Lower lobe of right lung (tissue), 2 donors: ENCODE measurements around the gene SREBF2. TPM values are rescaled to one million over a fixed set of nuclear protein-coding genes. Genes with fewer than 3 reads are reported as not detected.

Experiments
- ATAC-seq, 2 donors: fragments of 200-7000 bp; cut with Tn5 transposase; one replicate each; pipeline ENCODE4 v1.9.1; 2020 to 2022; ENCODE audit warnings: mild to moderate bottlenecking in 2 of 2, moderate library complexity in 2 of 2
- DNase-seq: peaks from one replicate; pipeline ENCODE4 v3.0.0-alpha.2; 2020
- H3K27ac ChIP-seq: fragments of 200-600 bp; one replicate; pipeline ENCODE4 v1.8.0; 2022
- H3K27me3 ChIP-seq: fragments of 200-600 bp; one replicate; pipeline ENCODE4 v1.8.0; 2022; ENCODE audit warnings: low read depth
- H3K36me3 ChIP-seq: fragments of 200-600 bp; one replicate; pipeline ENCODE4 v1.8.0; 2022; ENCODE audit warnings: mild to moderate bottlenecking
- H3K4me1 ChIP-seq: fragments of 200-600 bp; one replicate; pipeline ENCODE4 v1.8.0; 2022
- H3K4me3 ChIP-seq: fragments of 200-600 bp; one replicate; pipeline ENCODE4 v1.8.0; 2022; ENCODE audit warnings: mild to moderate bottlenecking
- H3K9me3 ChIP-seq: fragments of 200-600 bp; one replicate; pipeline ENCODE4 v1.8.0; 2022
- intact Hi-C: fragments of 100-400 bp; cut with DNase I; formaldehyde crosslinking; loops from one replicate; pipeline ENCODE4 v1.11.0; 2022
- total RNA-seq: library from RNA; stranded (reverse); fragmentation: NEBNext Ultra II Directional; extraction: Animal tissue kit (Norgen Biotek cat#: 25700); gene quantifications from one replicate; pipeline ENCODE4 v1.2.1, GENCODE V29; 2021
- TF ChIP-seq, protein P1 (sequence below): fragments of 200-600 bp; IDR thresholded peaks from one replicate; pipeline ENCODE4 v1.8.0; 2022; ENCODE audit warnings: antibody characterized with exemption, mild to moderate bottlenecking
- donor health status: DM: no; HTN: yes; CAD: no; lungs with severe emphysema.

The SREBF2 gene
- total RNA-seq, 1 donor from 2014 or later: 132 TPM

GRCh38 chr22:41923595-41924276 lies 90.8 kb downstream of the SREBF2 start:
- intact Hi-C loops: no loop called here
- ATAC-seq (no peak), DNase-seq (no peak)
- peaks cover 25% of the 10 kb centered on the region for H3K4me1 ChIP-seq
- H3K27me3 ChIP-seq: peaks cover 49% of the 10 kb centered on the region
- H3K9me3 ChIP-seq: no peaks in the 10 kb centered on the region
- TF ChIP-seq, protein P1, sequence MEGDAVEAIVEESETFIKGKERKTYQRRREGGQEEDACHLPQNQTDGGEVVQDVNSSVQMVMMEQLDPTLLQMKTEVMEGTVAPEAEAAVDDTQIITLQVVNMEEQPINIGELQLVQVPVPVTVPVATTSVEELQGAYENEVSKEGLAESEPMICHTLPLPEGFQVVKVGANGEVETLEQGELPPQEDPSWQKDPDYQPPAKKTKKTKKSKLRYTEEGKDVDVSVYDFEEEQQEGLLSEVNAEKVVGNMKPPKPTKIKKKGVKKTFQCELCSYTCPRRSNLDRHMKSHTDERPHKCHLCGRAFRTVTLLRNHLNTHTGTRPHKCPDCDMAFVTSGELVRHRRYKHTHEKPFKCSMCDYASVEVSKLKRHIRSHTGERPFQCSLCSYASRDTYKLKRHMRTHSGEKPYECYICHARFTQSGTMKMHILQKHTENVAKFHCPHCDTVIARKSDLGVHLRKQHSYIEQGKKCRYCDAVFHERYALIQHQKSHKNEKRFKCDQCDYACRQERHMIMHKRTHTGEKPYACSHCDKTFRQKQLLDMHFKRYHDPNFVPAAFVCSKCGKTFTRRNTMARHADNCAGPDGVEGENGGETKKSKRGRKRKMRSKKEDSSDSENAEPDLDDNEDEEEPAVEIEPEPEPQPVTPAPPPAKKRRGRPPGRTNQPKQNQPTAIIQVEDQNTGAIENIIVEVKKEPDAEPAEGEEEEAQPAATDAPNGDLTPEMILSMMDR: no peak
- H3K36me3 ChIP-seq: no peaks in the 10 kb centered on the region
- H3K27ac ChIP-seq: no peak overlapping the region
- no peak overlapping the region for H3K4me3 ChIP-seq

DNA sequence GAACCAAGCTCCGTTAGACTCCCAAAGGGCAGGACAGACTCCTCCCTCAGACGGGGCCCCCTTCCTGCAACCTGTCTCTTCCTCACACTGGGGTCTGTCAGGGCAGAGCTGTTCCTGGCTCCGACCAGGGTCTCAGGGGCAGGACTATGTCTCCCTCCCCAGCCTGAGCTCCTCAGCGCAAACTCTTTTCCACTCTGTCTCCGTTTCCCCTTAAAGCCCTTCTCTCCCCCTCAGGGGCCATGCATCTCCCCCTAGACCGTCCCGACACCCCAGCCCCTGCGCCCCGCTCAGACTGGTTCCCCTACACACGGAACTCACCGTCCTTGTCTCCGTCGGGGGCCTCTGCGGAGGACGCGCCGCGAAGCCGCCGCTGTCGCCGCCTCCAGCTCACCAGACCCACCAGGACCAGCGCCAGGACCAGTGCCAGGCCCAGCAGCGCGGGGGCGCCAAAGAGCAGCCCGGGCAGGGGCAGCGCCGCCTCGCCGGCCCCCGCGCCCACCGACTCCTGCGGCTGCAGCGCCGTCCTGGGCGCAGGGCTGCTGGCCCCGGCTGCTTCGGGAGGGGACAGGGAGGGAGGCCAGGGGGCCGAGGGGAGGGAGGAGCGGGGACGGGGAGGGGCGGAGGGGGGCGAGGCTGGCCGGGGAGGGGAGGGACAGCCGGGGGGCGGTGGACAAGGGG lies 93.0 kb downstream of the SREBF2 start:
- TF ChIP-seq, protein P1: peak; percentile 67
- ATAC-seq: peak; percentile 83 to 85

GRCh38 chr22:41927813-41928212 lies 94.9 kb downstream of the SREBF2 start:
- intact Hi-C loops: no loop called here
- TF ChIP-seq, protein P1: no peak

More for the DNA sequence above, 93.0 kb downstream of the SREBF2 start:
- DNase-seq: peak; percentile 76
- Histone ChIP-seq H3K9me3 (no peaks in the 10 kb centered on the region), H3K27ac (no peak overlapping the region), H3K27me3 (peaks cover 32% of the 10 kb centered on the region), H3K4me1 (peaks cover 6% of the 10 kb centered on the region), H3K36me3 (no peaks in the 10 kb centered on the region), H3K4me3 (peak overlapping the region; percentile 48)
- intact Hi-C loops: no loop called here

DNA sequence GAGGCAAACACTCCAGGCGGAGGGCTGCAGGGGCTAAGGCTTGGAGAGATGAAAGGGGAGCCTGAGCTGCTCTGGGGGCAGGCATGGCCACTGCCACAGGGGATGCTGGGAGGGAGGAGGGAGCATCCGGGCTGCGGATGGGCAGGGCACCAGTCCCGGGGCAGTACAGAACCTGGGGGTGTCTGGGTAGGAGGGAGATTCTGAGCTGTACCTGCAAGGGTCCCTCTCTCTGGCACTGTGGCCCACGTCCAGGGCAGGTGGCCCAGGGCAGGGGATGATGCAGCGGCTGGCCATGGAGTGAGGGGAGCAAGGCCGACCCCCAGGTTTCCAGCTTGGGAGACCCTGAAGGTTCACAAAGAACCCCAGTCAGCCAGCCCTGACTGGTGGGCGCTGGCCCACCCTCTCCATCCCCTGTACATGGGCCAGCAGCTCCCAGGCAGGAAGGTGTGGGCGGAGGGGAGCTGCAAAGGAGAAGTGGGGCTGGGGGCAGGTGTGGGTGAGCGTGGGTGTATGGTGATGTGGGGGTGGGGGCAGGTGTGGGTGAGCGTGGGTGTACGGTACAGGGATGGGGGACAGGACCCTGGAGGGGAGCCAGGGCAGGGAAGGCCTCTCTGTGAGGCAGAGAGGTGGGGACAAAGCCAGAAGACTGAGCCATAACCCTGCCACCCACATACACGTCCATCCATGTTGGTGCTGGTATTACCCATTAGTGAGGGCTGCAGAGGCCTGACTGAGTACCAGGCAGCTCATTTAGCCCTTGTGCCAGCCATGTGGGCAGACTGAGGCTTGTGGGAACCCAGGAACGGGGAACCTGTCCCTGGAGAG lies 95.9 kb downstream of the SREBF2 start:
- no peaks in the 10 kb centered on the region for H3K9me3 ChIP-seq
- H3K4me1 ChIP-seq: peaks cover 6% of the 10 kb centered on the region
- TF ChIP-seq, protein P1: no peak
- peaks cover 27% of the 10 kb centered on the region for H3K27me3 ChIP-seq
- no peaks in the 10 kb centered on the region for H3K36me3 ChIP-seq
- H3K4me3 ChIP-seq: no peak overlapping the region
- no peak for ATAC-seq
- intact Hi-C loops: no loop called here
- H3K27ac ChIP-seq: no peak overlapping the region
- DNase-seq: no peak

More at GRCh38 chr22:41927813-41928212, 94.9 kb downstream of the SREBF2 start:
- H3K27me3 ChIP-seq: peaks cover 32% of the 10 kb centered on the region
- no peak overlapping the region for H3K27ac ChIP-seq
- H3K36me3 ChIP-seq: no peaks in the 10 kb centered on the region
- ATAC-seq (no peak), DNase-seq (no peak)
- no peaks in the 10 kb centered on the region for H3K9me3 ChIP-seq
- peaks cover 6% of the 10 kb centered on the region for H3K4me1 ChIP-seq
- no peak overlapping the region for H3K4me3 ChIP-seq

- Histone ChIP-seq H3K9me3 (no peaks in the 10 kb centered on the region), H3K27me3 (peaks cover 27% of the 10 kb centered on the region), H3K4me1 (peaks cover 6% of the 10 kb centered on the region), H3K36me3 (no peaks in the 10 kb centered on the region), H3K4me3 (no peak overlapping the region), H3K27ac (no peak overlapping the region)
- DNase-seq (no peak), ATAC-seq (no peak)
- intact Hi-C loops: no loop called here
- TF ChIP-seq, protein P1: no peak
Observed at GRCh38 chr22:41929418-41929810, 96.5 kb downstream of the SREBF2 start.
